ENCODE measurements around the gene EFCAB14. TPM values are rescaled to one million over a fixed set of nuclear protein-coding genes. Genes with fewer than 3 reads are reported as not detected.

The EFCAB14 gene
- 29.8 and 54.9 TPM in 2 replicates for total RNA-seq (2011; cell fraction: chromatin; rRNA removed; ENCODE audit: low replicate concordance)
- total RNA-seq (2011; cell fraction: nucleolus; rRNA removed) = 28.0 and 28.4 TPM in 2 replicates
- 45.5 and 70.0 TPM in 2 replicates for total RNA-seq (2011; cell fraction: nucleoplasm; rRNA removed)
- total RNA-seq (2014; rRNA removed) = 27.6 and 30.3 TPM in 2 replicates
- total RNA-seq (2014; rRNA removed; fragmentation: Illumina TruSeq; extraction: Trizol) = 39.7 and 42.8 TPM in 2 replicates
- total RNA-seq (2015; rRNA removed; fragmentation: Illumina TruSeq; extraction: Trizol) = 44.4 and 48.1 TPM in 2 replicates
- total RNA-seq (2021) = 36.4 and 37.3 TPM in 2 replicates
- 39.9 and 40.2 TPM in 2 replicates for polyA plus RNA-seq (2011; rRNA removed)
- 13.1 and 23.9 TPM in 2 replicates for polyA plus RNA-seq (2011; cell fraction: cytosol; rRNA removed)
- polyA plus RNA-seq (2011; cell fraction: nucleus; rRNA removed) = 34.0 and 47.2 TPM in 2 replicates
- polyA plus RNA-seq (2012) = 22.4 and 35.0 TPM in 2 replicates
- polyA plus RNA-seq (2014; fragmentation: Illumina TruSeq; extraction: Trizol) = 39.5 and 49.0 TPM in 2 replicates
- 1 to 10 TPM; 7.3 to 9.4 TPM for polyA plus RNA-seq (2014; fragmentation: Nextera tagmentation; extraction: Ambion mirVana)
- 24.9 and 28.0 TPM in 2 replicates for polyA plus RNA-seq (2014; rRNA removed)
- polyA minus RNA-seq (2011; rRNA and poly(A)+ RNA removed) = 50.7 and 55.8 TPM in 2 replicates
- polyA minus RNA-seq (2011; cell fraction: cytosol; rRNA and poly(A)+ RNA removed) = 21.3 and 30.0 TPM in 2 replicates
- polyA minus RNA-seq (2011; cell fraction: nucleus; rRNA and poly(A)+ RNA removed) = 25.3 and 42.8 TPM in 2 replicates
- percentile 90 among the genes with signal in this experiment for Bru-seq, nascent RNA
- BruChase-seq, experiment 1, labeled RNA remaining after a 2-hour chase = percentile 92 among the genes with signal in this experiment
- BruChase-seq, experiment 2, labeled RNA remaining after a 6-hour chase = percentile 92 among the genes with signal in this experiment
- long read RNA-seq, experiment 1, full-length matches to known transcripts = 41 of 84 reads
- long read RNA-seq, experiment 1, partial matches to known transcripts = 15 of 84 reads
- long read RNA-seq, experiment 1, other reads (novel, unspliced or antisense) = 28 of 84 reads
- long read RNA-seq, experiment 2, full-length matches to known transcripts = 5 of 28 reads
- long read RNA-seq, experiment 2, partial matches to known transcripts = 0 of 28 reads
- long read RNA-seq, experiment 2, other reads (novel, unspliced or antisense) = 23 of 28 reads
- long read RNA-seq, experiment 3, full-length matches to known transcripts = 3 of 9 reads
- long read RNA-seq, experiment 3, partial matches to known transcripts = 4 of 9 reads
- long read RNA-seq, experiment 3, other reads (novel, unspliced or antisense) = 2 of 9 reads

GRCh38 chr1:46718727-46719622 is at the start of gene EFCAB14:
Gene EFCAB14 (minus strand): TSS chr1:46719114. CDS start chr1:46718087, 1,027 bp downstream.
- BruUV-seq (replicated peaks) = no TSS peak
- H3K4me2 ChIP-seq (ENCODE audit: insufficient read depth, low read length) = peak within 1 kb of the TSS; percentile 92
- H3K4me3 ChIP-seq = peak within 1 kb of the TSS; percentile 95
- H3K79me2 ChIP-seq (ENCODE audit: control insufficient read depth, insufficient read depth, low read length) = peaks cover 28% of the 10 kb centered on the region
- in situ Hi-C loops (cut with MboI) (no loop called here), intact Hi-C loops (cut with micrococcal nuclease) (loop anchor here (2.0 kb wide), 1 partner anchor 276 kb away; no protein-coding TSS in a partner anchor)
- ChIA-PET POLR2A (interaction anchor here (0.6 to 2.6 kb wide), 11 partner anchors 9 to 220 kb away, joined by 3 to 20 read pairs (median 5); no protein-coding TSS in a partner anchor), CTCF (ENCODE audit: low intra/inter-chr PET ratio) (no interaction called here)
- H3K27me3 ChIP-seq (ENCODE audit: control insufficient read depth in 2 of 2, insufficient read depth in 2 of 2, low read length in 2 of 2) = no peaks in the 10 kb centered on the region
- FAIRE-seq (peak; percentile 96), DNase-seq (ENCODE audit: extremely low read depth in 1 of 4, low spot score in 3 of 4) (peak; percentile 99 to 100 (median 100)), ATAC-seq (peak; percentile 98)
- peaks cover 29 to 38% of the 10 kb centered on the region in 2 experiments for H3K4me1 ChIP-seq (replicated peaks in 1 of 2; ENCODE audit: control insufficient read depth in 2 of 2, insufficient read depth in 2 of 2, low read length in 2 of 2)
- peaks cover 38% of the 10 kb centered on the region for H3K36me3 ChIP-seq (ENCODE audit: control insufficient read depth, insufficient read depth, low read length)
- peak within 1 kb of the TSS; percentile 89 for H3K27ac ChIP-seq (ENCODE audit: extremely low read depth, low read depth, low read length)
- H2AFZ ChIP-seq (ENCODE audit: low read depth, low read length) = peak within 1 kb of the TSS; percentile 87
- H4K20me1 ChIP-seq (replicated peaks; ENCODE audit: control insufficient read depth, insufficient read depth, low read length) = peaks cover 6% of the 10 kb centered on the region; the same call in 1 of the 2 replicates
- H3K9me1 ChIP-seq (ENCODE audit: control insufficient read depth, insufficient read depth, low read length) = no peaks in the 10 kb centered on the region
- WGBS (ENCODE audit: insufficient coverage, low coverage, missing lambda C conversion rate) = under 1% methylated on average over 79 of the region's 85 CpGs
- H3K9ac ChIP-seq (ENCODE audit: insufficient read depth in 1 of 2, low read depth in 2 of 2, low read length in 2 of 2) = peak within 1 kb of the TSS; percentile 92 to 96
- H3K9me3 ChIP-seq (replicated peaks; ENCODE audit: control insufficient read depth, insufficient read depth, low read depth, low read length) = no peaks in the 10 kb centered on the region
- peak in 1 of 2 experiments; percentile 80; a peak in 1 of 4 replicates for TF ChIP-seq BCLAF1 (IDR thresholded peaks at IDR 0.05; ENCODE audit: borderline replicate concordance in 1 of 2, control insufficient read depth in 1 of 2, low read depth in 2 of 2, low read length in 1 of 2)
- TF ChIP-seq TARDBP (IDR thresholded peaks at IDR 0.05) = peak; percentile 63; the same call in 1 of the 2 replicates
- peak; percentile 76; the same call in 1 of the 2 replicates for TF ChIP-seq HOMEZ (CRISPR knock-in tag; IDR thresholded peaks at IDR 0.05)
- peak; percentile 66 for TF ChIP-seq TBP (optimal IDR thresholded peaks at IDR 0.05; ENCODE audit: low read depth, low read length)
- TF ChIP-seq ELF1 (tag; IDR thresholded peaks at IDR 0.05) = peak; percentile 95
- TF ChIP-seq ZBTB7A (IDR thresholded peaks at IDR 0.05; ENCODE audit: borderline replicate concordance, control insufficient read depth, low read depth, low read length) = peak; percentile 70; the same call in 1 of the 2 replicates
- TF ChIP-seq ZNF561 (CRISPR knock-in tag; conservative IDR thresholded peaks at IDR 0.05) = no peak
- TF ChIP-seq PKNOX1 (IDR thresholded peaks at IDR 0.05) = peak; percentile 17; the same call in 1 of the 2 replicates

Measured in K562 (cell line).